Nephron (organoid): ENCODE measurements around the gene RYR1.

Experiments used
- H3K27ac Mint-ChIP-seq, 3 experiments: 2 replicates each; pipeline ENCODE4 v1.8.0; 2020; ENCODE audit warnings: mixed read lengths in 3 of 3, mild to moderate bottlenecking in 2 of 3, moderate library complexity in 1 of 3
- H3K27me3 Mint-ChIP-seq: 2 replicates; pipeline ENCODE4 v1.8.0; 2021; ENCODE audit warnings: low read depth, mild to moderate bottlenecking, moderate library complexity, mixed read lengths
- H3K36me3 Mint-ChIP-seq: 2 replicates; pipeline ENCODE4 v1.8.0; 2020; ENCODE audit warnings: low read depth, mixed read lengths
- H3K4me1 Mint-ChIP-seq: 2 replicates; pipeline ENCODE4 v1.8.0; 2020; ENCODE audit warnings: mixed read lengths
- H3K4me3 Mint-ChIP-seq, 3 experiments: 2 replicates each; pipeline ENCODE4 v1.8.0; 2020; ENCODE audit warnings: mild to moderate bottlenecking in 3 of 3, mixed read lengths in 3 of 3, moderate library complexity in 2 of 3
- H3K9me3 Mint-ChIP-seq: 2 replicates; pipeline ENCODE4 v1.8.0; 2020; ENCODE audit warnings: mixed read lengths
- TF ChIP-seq, protein P1 (sequence below), 3 experiments: fragments of 200-600 bp; sonication (generic); IDR thresholded peaks; one replicate each; pipeline ENCODE4 v1.5.0; 2021; ENCODE audit warnings: antibody characterized with exemption in 3 of 3; ENCODE audit not compliant: unreplicated experiment in 3 of 3

The RYR1 gene

GRCh38 chr19:38441657-38442348 lies 8.3 kb downstream of the RYR1 start:
- Mint-ChIP-seq H3K27ac (peak overlapping the region in 2 of 3 experiments; percentile 18 to 37), H3K4me1 (peaks cover 11% of the 10 kb centered on the region), H3K36me3 (no peaks in the 10 kb centered on the region), H3K9me3 (no peaks in the 10 kb centered on the region), H3K27me3 (peaks cover 3% of the 10 kb centered on the region), H3K4me3 (no peak overlapping the region)
- TF ChIP-seq, protein P1, sequence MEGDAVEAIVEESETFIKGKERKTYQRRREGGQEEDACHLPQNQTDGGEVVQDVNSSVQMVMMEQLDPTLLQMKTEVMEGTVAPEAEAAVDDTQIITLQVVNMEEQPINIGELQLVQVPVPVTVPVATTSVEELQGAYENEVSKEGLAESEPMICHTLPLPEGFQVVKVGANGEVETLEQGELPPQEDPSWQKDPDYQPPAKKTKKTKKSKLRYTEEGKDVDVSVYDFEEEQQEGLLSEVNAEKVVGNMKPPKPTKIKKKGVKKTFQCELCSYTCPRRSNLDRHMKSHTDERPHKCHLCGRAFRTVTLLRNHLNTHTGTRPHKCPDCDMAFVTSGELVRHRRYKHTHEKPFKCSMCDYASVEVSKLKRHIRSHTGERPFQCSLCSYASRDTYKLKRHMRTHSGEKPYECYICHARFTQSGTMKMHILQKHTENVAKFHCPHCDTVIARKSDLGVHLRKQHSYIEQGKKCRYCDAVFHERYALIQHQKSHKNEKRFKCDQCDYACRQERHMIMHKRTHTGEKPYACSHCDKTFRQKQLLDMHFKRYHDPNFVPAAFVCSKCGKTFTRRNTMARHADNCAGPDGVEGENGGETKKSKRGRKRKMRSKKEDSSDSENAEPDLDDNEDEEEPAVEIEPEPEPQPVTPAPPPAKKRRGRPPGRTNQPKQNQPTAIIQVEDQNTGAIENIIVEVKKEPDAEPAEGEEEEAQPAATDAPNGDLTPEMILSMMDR (IDR thresholded peaks at IDR 0.05; ENCODE audit: unreplicated experiment in 3 of 3): no peak

DNA sequence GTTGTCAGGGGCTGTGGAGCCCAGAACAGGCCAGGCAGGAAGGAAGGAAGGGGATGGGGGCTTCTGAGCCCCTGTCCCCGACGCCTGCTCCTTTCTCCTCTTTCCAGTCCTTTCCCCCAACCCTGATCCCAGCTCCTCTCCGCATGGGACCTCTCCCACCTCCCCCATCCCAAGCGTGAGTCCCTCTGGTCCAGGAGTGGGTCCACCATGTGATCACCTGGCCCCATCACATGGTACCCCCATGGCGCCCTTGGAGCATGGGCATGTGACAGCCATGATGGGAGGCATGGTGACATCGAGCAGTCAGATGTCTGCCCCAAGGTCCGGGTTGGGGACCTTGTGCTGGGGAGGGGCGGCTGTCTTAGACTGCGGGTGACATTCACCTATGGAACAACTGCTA lies 9.2 kb downstream of the RYR1 start:
- no peak overlapping the region for H3K4me3 Mint-ChIP-seq
- H3K36me3 Mint-ChIP-seq: no peaks in the 10 kb centered on the region
- peaks cover 11% of the 10 kb centered on the region for H3K4me1 Mint-ChIP-seq
- TF ChIP-seq, protein P1 (IDR thresholded peaks at IDR 0.05; ENCODE audit: unreplicated experiment in 3 of 3): no peak
- no peaks in the 10 kb centered on the region for H3K9me3 Mint-ChIP-seq
- H3K27ac Mint-ChIP-seq: no peak overlapping the region
- peaks cover 3% of the 10 kb centered on the region for H3K27me3 Mint-ChIP-seq

DNA sequence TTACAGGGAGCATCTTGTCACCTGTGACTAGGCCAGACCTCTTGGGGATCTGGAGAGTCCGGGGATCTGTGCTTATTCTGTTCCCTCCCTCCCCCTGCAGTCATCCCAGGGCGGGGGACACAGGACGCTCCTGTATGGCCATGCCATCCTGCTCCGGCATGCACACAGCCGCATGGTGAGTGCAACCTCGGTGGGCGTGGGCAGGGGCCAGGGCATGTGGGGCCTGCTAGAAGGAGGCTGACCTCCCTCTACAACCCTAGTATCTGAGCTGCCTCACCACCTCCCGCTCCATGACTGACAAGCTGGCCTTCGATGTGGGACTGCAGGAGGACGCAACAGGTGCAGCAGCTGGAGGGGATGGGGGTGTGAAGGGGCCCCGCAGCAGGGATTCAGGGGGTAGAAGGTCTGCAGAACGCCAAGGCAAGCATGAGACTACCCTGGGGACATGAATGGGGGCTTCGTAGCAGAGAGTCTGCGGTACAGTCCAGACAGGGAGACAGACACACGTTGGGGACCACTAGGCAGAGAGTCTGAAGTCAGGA lies 10.0 kb downstream of the RYR1 start:
- H3K36me3 Mint-ChIP-seq: no peaks in the 10 kb centered on the region

GRCh38 chr19:38444026-38444425 lies 10.5 kb downstream of the RYR1 start:
- Mint-ChIP-seq H3K36me3 (peaks cover 4% of the 10 kb centered on the region), H3K27me3 (peaks cover 3% of the 10 kb centered on the region), H3K9me3 (no peaks in the 10 kb centered on the region), H3K4me3 (no peak overlapping the region), H3K4me1 (peaks cover 5% of the 10 kb centered on the region), H3K27ac (no peak overlapping the region)
- TF ChIP-seq, protein P1 (IDR thresholded peaks at IDR 0.05; ENCODE audit: unreplicated experiment in 3 of 3): no peak

More for the DNA sequence above, 10.0 kb downstream of the RYR1 start:
- TF ChIP-seq, protein P1 (IDR thresholded peaks at IDR 0.05; ENCODE audit: unreplicated experiment in 3 of 3): no peak
- Mint-ChIP-seq H3K9me3 (no peaks in the 10 kb centered on the region), H3K4me1 (peaks cover 5% of the 10 kb centered on the region), H3K4me3 (no peak overlapping the region), H3K27me3 (peaks cover 3% of the 10 kb centered on the region), H3K27ac (no peak overlapping the region)

GRCh38 chr19:38445362-38445761 lies 11.9 kb downstream of the RYR1 start:
- no peaks in the 10 kb centered on the region for H3K9me3 Mint-ChIP-seq
- peaks cover 5% of the 10 kb centered on the region for H3K4me1 Mint-ChIP-seq
- no peak overlapping the region for H3K4me3 Mint-ChIP-seq
- TF ChIP-seq, protein P1 (IDR thresholded peaks at IDR 0.05; ENCODE audit: unreplicated experiment in 3 of 3): no peak
- peaks cover 5% of the 10 kb centered on the region for H3K36me3 Mint-ChIP-seq
- H3K27me3 Mint-ChIP-seq: peaks cover 3% of the 10 kb centered on the region
- no peak overlapping the region for H3K27ac Mint-ChIP-seq

- Mint-ChIP-seq H3K4me1 (no peaks in the 10 kb centered on the region), H3K9me3 (no peaks in the 10 kb centered on the region), H3K4me3 (no peak overlapping the region), H3K27me3 (peaks cover 3% of the 10 kb centered on the region), H3K27ac (no peak overlapping the region), H3K36me3 (peaks cover 8% of the 10 kb centered on the region)
- TF ChIP-seq, protein P1 (IDR thresholded peaks at IDR 0.05; ENCODE audit: unreplicated experiment in 3 of 3): no peak
These were observed 14.7 kb downstream of the RYR1 start for GRCh38 chr19:38448225-38448624.
